A673 (cell line): ENCODE data around the gene CDRT4. TPM values are rescaled to one million over a fixed set of nuclear protein-coding genes. Genes with fewer than 3 reads are reported as not detected.

Experiments used
- BruUV-seq: library from RNA; stranded (reverse); fragments of 400-500 nt; replicated peaks from 2 replicates; lab custom pipeline; 2021; lab: Mats Ljungman, UMichigan
- CTCF ChIA-PET: fragments of 300-600 bp; sonication (Branson Sonifier 250); formaldehyde crosslinking; loops from one replicate; lab custom pipeline; 2022; ENCODE audit warnings: antibody characterized with exemption; lab: Charles Lee
- POLR2A ChIA-PET: fragments of 300-600 bp; sonication (Branson Sonifier 250); formaldehyde crosslinking; loops from one replicate; lab custom pipeline; 2022; ENCODE audit warnings: antibody characterized with exemption; ENCODE audit not compliant: low non-redundant PET; lab: Charles Lee
- DNase-seq: peaks from one replicate; pipeline ENCODE4 v3.0.0-alpha.2; 2015; ENCODE audit warnings: low spot score
- H3K27ac ChIP-seq: fragments of 200-600 bp; sonication (generic); 2 replicates; pipeline ENCODE4 v1.5.1; 2016; ENCODE audit warnings: mixed run types, low read depth, mild to moderate bottlenecking, mixed read lengths, antibody characterized with exemption, low read length; ENCODE audit not compliant: poor library complexity, severe bottlenecking
- H3K27me3 ChIP-seq: fragments of 200-600 bp; sonication (generic); replicated peaks from 2 replicates; pipeline ENCODE4 v1.6.1; 2017; ENCODE audit warnings: mixed run types, low read depth, mild to moderate bottlenecking, mixed read lengths, antibody characterized with exemption, low read length; ENCODE audit not compliant: insufficient read depth, poor library complexity
- H3K36me3 ChIP-seq: fragments of 200-600 bp; sonication (generic); 2 replicates; pipeline ENCODE4 v1.6.1; 2016; ENCODE audit warnings: mixed run types, mild to moderate bottlenecking, mixed read lengths, antibody characterized with exemption, low read length; ENCODE audit not compliant: insufficient read depth, poor library complexity, severe bottlenecking
- H3K4me1 ChIP-seq: fragments of 200-600 bp; sonication (generic); 2 replicates; pipeline ENCODE4 v1.6.1; 2017; ENCODE audit warnings: mixed run types, mild to moderate bottlenecking, mixed read lengths, antibody characterized with exemption, low read length; ENCODE audit not compliant: insufficient read depth, poor library complexity, severe bottlenecking
- H3K4me3 ChIP-seq: fragments of 200-600 bp; sonication (generic); 2 replicates; pipeline ENCODE4 v1.5.1; 2016; ENCODE audit warnings: low read depth, mixed run types, mild to moderate bottlenecking, mixed read lengths, low read length; ENCODE audit not compliant: poor library complexity, severe bottlenecking
- H3K9me3 ChIP-seq: fragments of 200-600 bp; sonication (generic); 2 replicates; pipeline ENCODE4 v1.6.1; 2016; ENCODE audit warnings: mixed run types, low read depth, mild to moderate bottlenecking, mixed read lengths, antibody characterized with exemption, low read length; ENCODE audit not compliant: poor library complexity, severe bottlenecking
- CTCF ChIP-seq: fragments of 300-800, 200-600 bp; sonication (generic); conservative IDR thresholded peaks from 2 replicates; pipeline ENCODE4 v1.5.1; 2017; ENCODE audit warnings: low read depth, mild to moderate bottlenecking, antibody characterized with exemption, low read length, moderate library complexity, mixed read lengths
- EZH2 ChIP-seq: fragments of 200-600 bp; sonication (generic); IDR thresholded peaks from 2 replicates; pipeline ENCODE4 v1.6.1; 2017; ENCODE audit warnings: borderline replicate concordance, low read depth, mild to moderate bottlenecking, mixed read lengths, antibody characterized with exemption, low read length; ENCODE audit not compliant: poor library complexity, severe bottlenecking
- intact Hi-C: fragments of 100-400 bp; cut with micrococcal nuclease; formaldehyde crosslinking; loops from one replicate; pipeline ENCODE4 v1.10.0; 2022; ENCODE audit not compliant: unreplicated experiment
- total RNA-seq: library from RNA; stranded (reverse); gene quantifications from 2 replicates; pipeline ENCODE4 v1.2.3, GENCODE V29; 2021

CDRT4 gene
- total RNA-seq, 1 experiment from 2014 or later, result 0.62 TPM

- TF ChIP-seq CTCF, result no peak
- TF ChIP-seq EZH2, result no peak
- Histone ChIP-seq H3K9me3 (no peaks in the 10 kb centered on the region), H3K4me3 (no peak overlapping the region), H3K4me1 (no peaks in the 10 kb centered on the region), H3K27me3 (no peaks in the 10 kb centered on the region), H3K27ac (no peak overlapping the region), H3K36me3 (no peaks in the 10 kb centered on the region)
- intact Hi-C loops, result no loop called here
- no TSS peak for BruUV-seq
- POLR2A ChIA-PET, result no interaction called here
- no peak for DNase-seq
- CTCF ChIA-PET, result no interaction called here
These were observed 16.0 kb upstream of the CDRT4 start for GRCh38 chr17:15483431-15483830.

GRCh38 chr17:15482476-15482875, 15.1 kb upstream of the CDRT4 start:
- DNase-seq, result no peak
- no peaks in the 10 kb centered on the region for H3K4me1 ChIP-seq
- H3K9me3 ChIP-seq, result no peaks in the 10 kb centered on the region
- CTCF ChIA-PET, result no interaction called here
- H3K36me3 ChIP-seq, result no peaks in the 10 kb centered on the region
- H3K27ac ChIP-seq, result no peak overlapping the region
- intact Hi-C loops, result no loop called here
- no peak overlapping the region for H3K4me3 ChIP-seq
- TF ChIP-seq CTCF (no peak), EZH2 (no peak)
- BruUV-seq, result no TSS peak
- no peaks in the 10 kb centered on the region for H3K27me3 ChIP-seq
- POLR2A ChIA-PET, result no interaction called here

GRCh38 chr17:15481481-15481880, 14.1 kb upstream of the CDRT4 start:
- no peak overlapping the region for H3K27ac ChIP-seq
- intact Hi-C loops, result no loop called here
- no TSS peak for BruUV-seq
- H3K4me3 ChIP-seq, result no peak overlapping the region
- ChIA-PET CTCF (no interaction called here), POLR2A (no interaction called here)
- no peak for TF ChIP-seq EZH2
- TF ChIP-seq CTCF, result no peak
- DNase-seq, result no peak
- H3K4me1 ChIP-seq, result no peaks in the 10 kb centered on the region
- no peaks in the 10 kb centered on the region for H3K9me3 ChIP-seq
- H3K27me3 ChIP-seq, result no peaks in the 10 kb centered on the region
- H3K36me3 ChIP-seq, result no peaks in the 10 kb centered on the region
